ENCODE results near the gene BLNK.

The BLNK gene

GRCh38 chr10:96287392-96288105 lies 16.2 kb upstream of the BLNK start:
- no peak for DNase-seq

- no peak for DNase-seq
Measured at GRCh38 chr10:96285331-96285752, 14.0 kb upstream of the BLNK start.

- no peak for DNase-seq
Measured at GRCh38 chr10:96283756-96284155, 12.4 kb upstream of the BLNK start.

- no peak for DNase-seq
Measured at GRCh38 chr10:96283351-96283750, 12.0 kb upstream of the BLNK start.

GRCh38 chr10:96281444-96282029 lies 10.2 kb upstream of the BLNK start:
- no peak for DNase-seq

GRCh38 chr10:96280859-96281258 lies 9.5 kb upstream of the BLNK start:
- DNase-seq, result no peak

GRCh38 chr10:96279191-96279641 lies 7.8 kb upstream of the BLNK start:
- DNase-seq, result no peak

- no peak for DNase-seq
Measured at GRCh38 chr10:96276831-96277230, 5.5 kb upstream of the BLNK start.

- no peak for DNase-seq
Measured at GRCh38 chr10:96276426-96276825, 5.1 kb upstream of the BLNK start.

- DNase-seq, result no peak
Measured at GRCh38 chr10:96275685-96276418, 4.5 kb upstream of the BLNK start.

- DNase-seq, result no peak
Measured at GRCh38 chr10:96272316-96273280, 1.2 kb upstream of the BLNK start.

- DNase-seq, result no peak
Measured at GRCh38 chr10:96270571-96270970, 798 bp downstream of the BLNK start.

- DNase-seq, result no peak
Measured at GRCh38 chr10:96269438-96270300, 1.7 kb downstream of the BLNK start.

GRCh38 chr10:96268341-96268909 lies 2.9 kb downstream of the BLNK start:
- DNase-seq, result no peak

GRCh38 chr10:96267234-96267705 lies 4.1 kb downstream of the BLNK start:
- no peak for DNase-seq

GRCh38 chr10:96266118-96266770 lies 5.1 kb downstream of the BLNK start:
- no peak for DNase-seq

GRCh38 chr10:96264938-96265337 lies 6.4 kb downstream of the BLNK start:
- DNase-seq, result no peak

- DNase-seq, result no peak
Measured at GRCh38 chr10:96263669-96264068, 7.7 kb downstream of the BLNK start.

GRCh38 chr10:96263176-96263575 lies 8.2 kb downstream of the BLNK start:
- no peak for DNase-seq

GRCh38 chr10:96261930-96262329 lies 9.4 kb downstream of the BLNK start:
- no peak for DNase-seq

- no peak for DNase-seq
Measured at GRCh38 chr10:96261132-96261531, 10.2 kb downstream of the BLNK start.

Measured in NK-92 treated with Interleukin-12 subunit alpha and Interleukin-12 subunit beta, amount 100 ng/mL, for 24 hours (cell line).